GM12891 (cell line): ENCODE data around the gene CFAP46.

ENCODE experiments used
- POLR2A ChIP-seq: IDR thresholded peaks from 2 replicates; pipeline ENCODE4 v1.6.1; 2011; ENCODE audit warnings: low read depth, low read length, control low read depth
- POLR2AphosphoS5 ChIP-seq: IDR thresholded peaks from 2 replicates; pipeline ENCODE4 v1.6.1; 2011; ENCODE audit warnings: low read depth, low read length, control low read depth
- TAF1 ChIP-seq: IDR thresholded peaks from 2 replicates; pipeline ENCODE4 v1.6.1; 2011; ENCODE audit warnings: low read depth, low read length, control low read depth

- TF ChIP-seq POLR2AphosphoS5 (no peak), TAF1 (no peak), POLR2A (no peak)
These were observed 37.4 kb upstream of the CFAP46 start for GRCh38 chr10:132979491-132980425.
